ENCODE data around the gene RFTN1.

RFTN1 gene

GRCh38 chr3:16485395-16485992 lies 28.0 kb downstream of the RFTN1 start:
- Histone ChIP-seq H3K4ac (ENCODE audit: low read length) (no peak overlapping the region), H3K18ac (ENCODE audit: low read length) (no peak overlapping the region), H2AK5ac (ENCODE audit: low read depth, low read length) (no peak overlapping the region), H3K14ac (ENCODE audit: low read length) (no peak overlapping the region), H2BK120ac (ENCODE audit: low read depth, low read length) (no peak overlapping the region), H3K9me3 (replicated peaks in 1 of 2; ENCODE audit: control insufficient read depth in 2 of 2, insufficient read depth in 1 of 2, low read depth in 1 of 2, low read length in 2 of 2) (peaks cover 0 to under 1% of the 10 kb centered on the region in 2 donors), H3K79me1 (ENCODE audit: low read depth, low read length) (no peaks in the 10 kb centered on the region), H4K91ac (ENCODE audit: low read depth, low read length, poor library complexity) (no peak overlapping the region), H3K27me3 (ENCODE audit: control insufficient read depth in 3 of 3, insufficient read depth in 3 of 3, low read depth in 1 of 3, low read length in 3 of 3) (no peaks in the 10 kb centered on the region), H3K36me3 (replicated peaks in 1 of 2; ENCODE audit: control insufficient read depth in 2 of 2, insufficient read depth in 2 of 2, low read length in 2 of 2) (no peaks in the 10 kb centered on the region), H3K27ac (replicated peaks; ENCODE audit: low read length) (no peak overlapping the region), H3K4me1 (ENCODE audit: control insufficient read depth in 2 of 2, insufficient read depth in 1 of 2, low read depth in 1 of 2, low read length in 2 of 2) (peaks cover 2 to 6% of the 10 kb centered on the region in 2 donors), H3K4me2 (ENCODE audit: insufficient read depth, low read length, poor library complexity, severe bottlenecking) (no peak overlapping the region), H3K4me3 (ENCODE audit: low read length in 2 of 2) (no peak overlapping the region), H2BK15ac (ENCODE audit: low read length) (no peak overlapping the region), H2BK12ac (ENCODE audit: low read length) (no peak overlapping the region), H3K23ac (ENCODE audit: low read depth, low read length, poor library complexity) (no peak overlapping the region), H2AFZ (ENCODE audit: low read length) (no peak overlapping the region), H2BK5ac (ENCODE audit: low read length) (no peak overlapping the region), H4K8ac (ENCODE audit: low read depth, low read length) (no peak overlapping the region), H3K9ac (ENCODE audit: low read depth, low read length, poor library complexity) (no peak overlapping the region)
- WGBS, 2 donors (ENCODE audit: extremely low coverage in 2 of 2, insufficient read length in 2 of 2, insufficient replicate concordance in 1 of 2) = no CpG with 5 or more reads among the region's 5 CpGs
- DNase-seq (ENCODE audit: low spot score) = no peak

- Histone ChIP-seq H3K9ac (ENCODE audit: low read depth, low read length, poor library complexity) (no peak overlapping the region), H3K23ac (ENCODE audit: low read depth, low read length, poor library complexity) (no peak overlapping the region), H4K91ac (ENCODE audit: low read depth, low read length, poor library complexity) (no peak overlapping the region), H3K4me2 (ENCODE audit: insufficient read depth, low read length, poor library complexity, severe bottlenecking) (no peak overlapping the region), H3K4ac (ENCODE audit: low read length) (no peak overlapping the region), H3K14ac (ENCODE audit: low read length) (no peak overlapping the region), H3K18ac (ENCODE audit: low read length) (no peak overlapping the region), H3K9me3 (replicated peaks in 1 of 2; ENCODE audit: control insufficient read depth in 2 of 2, insufficient read depth in 1 of 2, low read depth in 1 of 2, low read length in 2 of 2) (no peaks in the 10 kb centered on the region), H2BK120ac (ENCODE audit: low read depth, low read length) (no peak overlapping the region), H3K79me1 (ENCODE audit: low read depth, low read length) (no peaks in the 10 kb centered on the region), H3K4me1 (ENCODE audit: control insufficient read depth in 2 of 2, insufficient read depth in 1 of 2, low read depth in 1 of 2, low read length in 2 of 2) (peaks cover 2 to 6% of the 10 kb centered on the region in 2 donors), H4K8ac (ENCODE audit: low read depth, low read length) (no peak overlapping the region), H3K4me3 (ENCODE audit: low read length in 2 of 2) (no peak overlapping the region), H2BK5ac (ENCODE audit: low read length) (no peak overlapping the region), H3K36me3 (replicated peaks in 1 of 2; ENCODE audit: control insufficient read depth in 2 of 2, insufficient read depth in 2 of 2, low read length in 2 of 2) (no peaks in the 10 kb centered on the region), H3K27me3 (ENCODE audit: control insufficient read depth in 3 of 3, insufficient read depth in 3 of 3, low read depth in 1 of 3, low read length in 3 of 3) (no peaks in the 10 kb centered on the region), H3K27ac (replicated peaks; ENCODE audit: low read length) (no peak overlapping the region), H2AFZ (ENCODE audit: low read length) (no peak overlapping the region), H2BK15ac (ENCODE audit: low read length) (no peak overlapping the region), H2AK5ac (ENCODE audit: low read depth, low read length) (no peak overlapping the region), H2BK12ac (ENCODE audit: low read length) (no peak overlapping the region)
- DNase-seq (ENCODE audit: low spot score) = no peak
- WGBS, 2 donors (ENCODE audit: extremely low coverage in 2 of 2, insufficient read length in 2 of 2, insufficient replicate concordance in 1 of 2) = no CpG with 5 or more reads among the region's 2 CpGs
Observed at GRCh38 chr3:16484984-16485383, 28.5 kb downstream of the RFTN1 start.

GRCh38 chr3:16484216-16484615 lies 29.3 kb downstream of the RFTN1 start:
- Histone ChIP-seq H2AFZ (ENCODE audit: low read length) (no peak overlapping the region), H3K4me3 (ENCODE audit: low read length in 2 of 2) (no peak overlapping the region), H3K9me3 (replicated peaks in 1 of 2; ENCODE audit: control insufficient read depth in 2 of 2, insufficient read depth in 1 of 2, low read depth in 1 of 2, low read length in 2 of 2) (no peaks in the 10 kb centered on the region), H3K27ac (replicated peaks; ENCODE audit: low read length) (no peak overlapping the region), H3K4ac (ENCODE audit: low read length) (no peak overlapping the region), H3K36me3 (replicated peaks in 1 of 2; ENCODE audit: control insufficient read depth in 2 of 2, insufficient read depth in 2 of 2, low read length in 2 of 2) (no peaks in the 10 kb centered on the region), H2BK12ac (ENCODE audit: low read length) (no peak overlapping the region), H3K27me3 (ENCODE audit: control insufficient read depth in 3 of 3, insufficient read depth in 3 of 3, low read depth in 1 of 3, low read length in 3 of 3) (no peaks in the 10 kb centered on the region), H3K23ac (ENCODE audit: low read depth, low read length, poor library complexity) (no peak overlapping the region), H3K4me2 (ENCODE audit: insufficient read depth, low read length, poor library complexity, severe bottlenecking) (no peak overlapping the region), H3K79me1 (ENCODE audit: low read depth, low read length) (no peaks in the 10 kb centered on the region), H4K8ac (ENCODE audit: low read depth, low read length) (no peak overlapping the region), H2BK120ac (ENCODE audit: low read depth, low read length) (no peak overlapping the region), H3K18ac (ENCODE audit: low read length) (no peak overlapping the region), H3K14ac (ENCODE audit: low read length) (no peak overlapping the region), H2BK5ac (ENCODE audit: low read length) (no peak overlapping the region), H3K4me1 (ENCODE audit: control insufficient read depth in 2 of 2, insufficient read depth in 1 of 2, low read depth in 1 of 2, low read length in 2 of 2) (peaks cover 2 to 6% of the 10 kb centered on the region in 2 donors), H2BK15ac (ENCODE audit: low read length) (no peak overlapping the region), H4K91ac (ENCODE audit: low read depth, low read length, poor library complexity) (no peak overlapping the region), H2AK5ac (ENCODE audit: low read depth, low read length) (no peak overlapping the region), H3K9ac (ENCODE audit: low read depth, low read length, poor library complexity) (no peak overlapping the region)
- DNase-seq (ENCODE audit: low spot score) = no peak
- WGBS, 2 donors (ENCODE audit: extremely low coverage in 2 of 2, insufficient read length in 2 of 2, insufficient replicate concordance in 1 of 2) = no CpG with 5 or more reads among the region's 6 CpGs

GRCh38 chr3:16482770-16483531 lies 30.5 kb downstream of the RFTN1 start:
- H2AFZ ChIP-seq (ENCODE audit: low read length) = peak overlapping the region; percentile 10
- no peak overlapping the region for H2BK15ac ChIP-seq (ENCODE audit: low read length)
- H4K8ac ChIP-seq (ENCODE audit: low read depth, low read length) = no peak overlapping the region
- no CpG with 5 or more reads among the region's 7 CpGs for WGBS, 2 donors (ENCODE audit: extremely low coverage in 2 of 2, insufficient read length in 2 of 2, insufficient replicate concordance in 1 of 2)
- no peaks in the 10 kb centered on the region for H3K27me3 ChIP-seq (ENCODE audit: control insufficient read depth in 3 of 3, insufficient read depth in 3 of 3, low read depth in 1 of 3, low read length in 3 of 3)
- DNase-seq (ENCODE audit: low spot score) = no peak
- no peak overlapping the region for H4K91ac ChIP-seq (ENCODE audit: low read depth, low read length, poor library complexity)
- H3K9ac ChIP-seq (ENCODE audit: low read depth, low read length, poor library complexity) = no peak overlapping the region
- no peak overlapping the region for H2BK5ac ChIP-seq (ENCODE audit: low read length)
- H3K79me1 ChIP-seq (ENCODE audit: low read depth, low read length) = no peaks in the 10 kb centered on the region
- H3K4me1 ChIP-seq (ENCODE audit: control insufficient read depth in 2 of 2, insufficient read depth in 1 of 2, low read depth in 1 of 2, low read length in 2 of 2) = peaks cover 2 to 6% of the 10 kb centered on the region in 2 donors
- H3K27ac ChIP-seq (replicated peaks; ENCODE audit: low read length) = no peak overlapping the region
- no peak overlapping the region for H3K4me3 ChIP-seq (ENCODE audit: low read length in 2 of 2)
- H3K9me3 ChIP-seq (replicated peaks in 1 of 2; ENCODE audit: control insufficient read depth in 2 of 2, insufficient read depth in 1 of 2, low read depth in 1 of 2, low read length in 2 of 2) = no peaks in the 10 kb centered on the region
- no peak overlapping the region for H2BK120ac ChIP-seq (ENCODE audit: low read depth, low read length)
- no peak overlapping the region for H3K14ac ChIP-seq (ENCODE audit: low read length)
- H2AK5ac ChIP-seq (ENCODE audit: low read depth, low read length) = no peak overlapping the region
- no peaks in the 10 kb centered on the region for H3K36me3 ChIP-seq (replicated peaks in 1 of 2; ENCODE audit: control insufficient read depth in 2 of 2, insufficient read depth in 2 of 2, low read length in 2 of 2)
- H3K4me2 ChIP-seq (ENCODE audit: insufficient read depth, low read length, poor library complexity, severe bottlenecking) = no peak overlapping the region
- peak overlapping the region; percentile 11 for H3K18ac ChIP-seq (ENCODE audit: low read length)
- no peak overlapping the region for H2BK12ac ChIP-seq (ENCODE audit: low read length)
- no peak overlapping the region for H3K4ac ChIP-seq (ENCODE audit: low read length)
- no peak overlapping the region for H3K23ac ChIP-seq (ENCODE audit: low read depth, low read length, poor library complexity)

Data from neuronal stem cell (in vitro differentiated cells).